GM21786 (cell line): ENCODE data around the gene NXPH1.

ENCODE experiments used
- ATAC-seq: cut with Tn5 transposase; IDR thresholded peaks from one replicate; pipeline ENCODE4 v1.9.1; 2021; ENCODE audit not compliant: unreplicated experiment

Gene NXPH1

GRCh38 chr7:8783229-8783628, 349.8 kb downstream of the NXPH1 start:
- ATAC-seq, result no peak

GRCh38 chr7:8785081-8785480, 351.7 kb downstream of the NXPH1 start:
- no peak for ATAC-seq

GRCh38 chr7:8800986-8801385, 367.6 kb downstream of the NXPH1 start:
- no peak for ATAC-seq
